H9 (cell line): ENCODE data around the gene SETD1A. TPM values are rescaled to one million over a fixed set of nuclear protein-coding genes. Genes with fewer than 3 reads are reported as not detected.

ENCODE experiments used
- DNase-seq: peaks from one replicate; pipeline ENCODE4 v3.0.0-alpha.2; 2017
- H2AFZ ChIP-seq: one replicate; pipeline ENCODE4 v1.6.1; 2013; ENCODE audit warnings: mild to moderate bottlenecking, low read length, control low read depth, moderate library complexity
- H2AK5ac ChIP-seq: 2 replicates; pipeline ENCODE4 v1.6.1; 2013; ENCODE audit warnings: low read length, control low read depth, mixed read lengths; ENCODE audit not compliant: insufficient read length
- H2BK120ac ChIP-seq: one replicate; pipeline ENCODE4 v1.6.1; 2013; ENCODE audit warnings: low read depth, mild to moderate bottlenecking, low read length, control low read depth, inconsistent platforms; ENCODE audit not compliant: poor library complexity, severe bottlenecking
- H2BK12ac ChIP-seq: 2 replicates; pipeline ENCODE4 v1.6.1; 2013; ENCODE audit warnings: low read length, control low read depth, mixed read lengths, low read depth; ENCODE audit not compliant: insufficient read length
- H2BK15ac ChIP-seq: 2 replicates; pipeline ENCODE4 v1.6.1; 2013; ENCODE audit warnings: low read depth, low read length, control low read depth
- H2BK20ac ChIP-seq: one replicate; pipeline ENCODE4 v1.6.1; 2013; ENCODE audit warnings: low read depth, mild to moderate bottlenecking, low read length, control low read depth, inconsistent platforms; ENCODE audit not compliant: poor library complexity, severe bottlenecking
- H2BK5ac ChIP-seq: 2 replicates; pipeline ENCODE4 v1.6.1; 2013; ENCODE audit warnings: low read length, control low read depth, mixed read lengths; ENCODE audit not compliant: insufficient read length
- H3K14ac ChIP-seq: 2 replicates; pipeline ENCODE4 v1.6.1; 2013; ENCODE audit warnings: low read length, control low read depth; ENCODE audit not compliant: insufficient read depth
- H3K18ac ChIP-seq: 2 replicates; pipeline ENCODE4 v1.6.1; 2013; ENCODE audit warnings: low read depth, mild to moderate bottlenecking, mixed read lengths, low read length, control low read depth; ENCODE audit not compliant: insufficient read length
- H3K23ac ChIP-seq: 2 replicates; pipeline ENCODE4 v1.6.1; 2013; ENCODE audit warnings: low read length, control low read depth, mixed read lengths, low read depth; ENCODE audit not compliant: insufficient read length
- H3K23me2 ChIP-seq: 2 replicates; pipeline ENCODE4 v1.6.1; 2013; ENCODE audit warnings: low read depth, mild to moderate bottlenecking, mixed read lengths, low read length, control low read depth; ENCODE audit not compliant: insufficient read length, poor library complexity, severe bottlenecking
- H3K27ac ChIP-seq: 2 replicates; pipeline ENCODE4 v1.5.1; 2013; ENCODE audit warnings: low read length, control low read depth, mixed read lengths, low read depth; ENCODE audit not compliant: insufficient read length
- H3K27me3 ChIP-seq: 2 replicates; pipeline ENCODE4 v1.6.1; 2013; ENCODE audit warnings: low read length, control low read depth, inconsistent platforms; ENCODE audit not compliant: insufficient read depth
- H3K4ac ChIP-seq: 2 replicates; pipeline ENCODE4 v1.6.1; 2013; ENCODE audit warnings: low read depth, mild to moderate bottlenecking, control low read depth, inconsistent platforms, low read length, moderate library complexity
- H3K4me1 ChIP-seq: 2 replicates; pipeline ENCODE4 v1.6.1; 2013; ENCODE audit warnings: low read length, control low read depth, inconsistent platforms; ENCODE audit not compliant: insufficient read depth
- H3K4me2 ChIP-seq: 2 replicates; pipeline ENCODE4 v1.6.1; 2013; ENCODE audit warnings: low read length, control low read depth, mixed read lengths; ENCODE audit not compliant: insufficient read length, insufficient read depth
- H3K56ac ChIP-seq: 2 replicates; pipeline ENCODE4 v1.6.1; 2013; ENCODE audit warnings: low read depth, mild to moderate bottlenecking, mixed read lengths, low read length, control low read depth; ENCODE audit not compliant: insufficient read length
- H3K79me1 ChIP-seq: 2 replicates; pipeline ENCODE4 v1.6.1; 2013; ENCODE audit warnings: low read depth, mild to moderate bottlenecking, moderate library complexity, low read length, control low read depth, inconsistent platforms; ENCODE audit not compliant: insufficient read depth, poor library complexity, severe bottlenecking
- H3K79me2 ChIP-seq: 2 replicates; pipeline ENCODE4 v1.6.1; 2013; ENCODE audit warnings: low read length, control low read depth, inconsistent platforms; ENCODE audit not compliant: insufficient read depth
- H3K9ac ChIP-seq: 2 replicates; pipeline ENCODE4 v1.6.1; 2013; ENCODE audit warnings: low read length, control low read depth, mixed read lengths; ENCODE audit not compliant: insufficient read length; ENCODE audit errors: extremely low read depth
- H3K9me3 ChIP-seq: one replicate; pipeline ENCODE4 v1.6.1; 2013; ENCODE audit warnings: low read depth, low read length, inconsistent platforms; ENCODE audit not compliant: control insufficient read depth
- H3T11ph ChIP-seq: one replicate; pipeline ENCODE4 v1.6.1; 2013; ENCODE audit warnings: mild to moderate bottlenecking, low read length, control low read depth, inconsistent platforms
- H4K20me1 ChIP-seq: one replicate; pipeline ENCODE4 v1.6.1; 2013; ENCODE audit not compliant: control insufficient read depth, insufficient read length, insufficient read depth
- H4K5ac ChIP-seq: 2 replicates; pipeline ENCODE4 v1.6.1; 2013; ENCODE audit warnings: low read depth, mild to moderate bottlenecking, mixed read lengths, low read length, control low read depth; ENCODE audit not compliant: insufficient read length
- H4K8ac ChIP-seq: replicated peaks from 2 replicates; pipeline ENCODE4 v1.6.1; 2013; ENCODE audit warnings: low read length, control low read depth, mixed read lengths, low read depth; ENCODE audit not compliant: insufficient read length
- H4K91ac ChIP-seq: 2 replicates; pipeline ENCODE4 v1.6.1; 2013; ENCODE audit warnings: low read depth, mild to moderate bottlenecking, moderate library complexity, mixed read lengths, low read length, control low read depth; ENCODE audit not compliant: insufficient read length
- H3K27ac Mint-ChIP-seq, 3 experiments: 2 replicates in 2 of 3; 3 replicates in 1 of 3; pipeline ENCODE4 v1.8.0; 2020 to 2021; ENCODE audit warnings: mixed read lengths in 3 of 3, mild to moderate bottlenecking in 1 of 3, moderate library complexity in 1 of 3
- H3K27me3 Mint-ChIP-seq: 2 replicates; pipeline ENCODE4 v1.8.0; 2021; ENCODE audit warnings: low read depth, mild to moderate bottlenecking, moderate library complexity, mixed read lengths
- H3K36me3 Mint-ChIP-seq, 3 experiments: 2 replicates in 2 of 3; 3 replicates in 1 of 3; pipeline ENCODE4 v1.8.0; 2020 to 2021; ENCODE audit warnings: low read depth in 3 of 3, mixed read lengths in 3 of 3; ENCODE audit not compliant: insufficient read depth in 1 of 3
- H3K4me1 Mint-ChIP-seq, 2 experiments: 2 replicates each; pipeline ENCODE4 v1.8.0; 2020; ENCODE audit warnings: mixed read lengths in 2 of 2
- H3K4me3 Mint-ChIP-seq, 2 experiments: 2 replicates in 1 of 2; 3 replicates in 1 of 2; pipeline ENCODE4 v1.8.0; 2020 to 2021; ENCODE audit warnings: mild to moderate bottlenecking in 2 of 2, mixed read lengths in 2 of 2, moderate library complexity in 1 of 2
- H3K9me3 Mint-ChIP-seq, 2 experiments: 2 replicates in 1 of 2; 3 replicates in 1 of 2; pipeline ENCODE4 v1.8.0; 2020; ENCODE audit warnings: mild to moderate bottlenecking in 2 of 2, mixed read lengths in 2 of 2, moderate library complexity in 1 of 2
- WGBS: extraction: QIAGEN DNeasy Blood & Tissue Kit; methylation state at CpG from one replicate; pipeline ENCODE4 v1.1.7; 2013; ENCODE audit warnings: missing lambda C conversion rate, low lambda C conversion rate, mixed read lengths; ENCODE audit not compliant: insufficient read length; ENCODE audit errors: extremely low coverage; 5-methylcytosine and 5-hydroxymethylcytosine counted together
- total RNA-seq: library from RNA; stranded (reverse); gene quantifications from 2 replicates; pipeline ENCODE4 v1.2.1, GENCODE V29; 2021
- TF ChIP-seq, protein P1 (sequence below): fragments of 200-600 bp; sonication (generic); conservative IDR thresholded peaks from 3 replicates; pipeline ENCODE4 v1.8.0; 2021; ENCODE audit warnings: antibody characterized with exemption, mild to moderate bottlenecking

The SETD1A gene
- total RNA-seq, 1 experiment from 2014 or later: 36.9 TPM

DNA sequence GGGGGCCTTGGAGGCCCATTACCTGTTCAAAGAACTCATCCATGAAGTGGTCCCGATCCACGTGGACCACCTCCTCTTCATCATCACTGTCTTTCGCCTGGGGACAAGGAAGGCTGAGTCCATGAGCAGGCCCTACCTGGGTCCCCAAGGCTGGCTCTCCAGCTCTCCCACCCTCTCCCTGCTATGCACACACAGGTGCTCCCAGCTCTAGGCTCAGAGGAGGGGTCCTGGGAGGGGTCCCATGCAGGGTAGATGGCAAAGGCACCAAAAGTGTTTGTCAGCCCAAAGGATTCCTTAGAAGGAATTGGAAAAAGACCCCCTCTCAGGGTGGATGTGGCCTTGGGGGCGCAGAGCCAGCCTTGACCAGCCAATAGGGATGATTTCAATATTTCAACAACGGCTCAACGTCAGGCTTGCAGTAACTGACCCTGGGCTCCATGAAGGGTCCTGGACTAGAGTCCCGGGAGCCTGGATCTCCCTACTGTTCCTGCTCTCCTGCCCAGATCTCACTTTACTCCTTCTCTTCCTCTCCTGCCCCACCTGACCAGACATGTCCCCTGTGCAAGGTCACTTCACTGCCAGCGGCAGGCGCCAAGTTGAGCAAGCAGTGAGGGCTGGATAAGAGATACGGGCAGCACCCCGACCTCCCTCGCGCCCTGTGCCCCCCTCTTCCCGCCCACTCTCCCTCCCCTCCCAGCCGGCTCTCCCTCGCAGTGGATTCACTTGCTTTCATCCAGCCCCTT, 44.1 kb downstream of the SETD1A start:
- Histone ChIP-seq H3K27me3 (no peaks in the 10 kb centered on the region), H3K14ac (no peak overlapping the region; the same call in 1 of the 2 replicates), H4K20me1 (no peaks in the 10 kb centered on the region), H2BK120ac (no peak overlapping the region), H4K8ac (no peak overlapping the region), H2BK15ac (no peak overlapping the region), H3K18ac (no peak overlapping the region), H2AFZ (no peak overlapping the region), H2BK5ac (no peak overlapping the region), H3K23me2 (peaks cover 8% of the 10 kb centered on the region), H3K4me2 (no peak overlapping the region), H4K5ac (no peak overlapping the region), H4K91ac (no peak overlapping the region), H3K4ac (no peak overlapping the region), H2BK12ac (no peak overlapping the region), H2AK5ac (no peak overlapping the region), H3T11ph (no peak overlapping the region), H3K9ac (no peak overlapping the region), H3K79me1 (no peaks in the 10 kb centered on the region), H3K27ac (no peak overlapping the region), H3K79me2 (no peaks in the 10 kb centered on the region; the same call in 1 of the 2 replicates), H3K9me3 (no peaks in the 10 kb centered on the region), H2BK20ac (no peak overlapping the region), H3K56ac (no peak overlapping the region), H3K23ac (no peak overlapping the region), H3K4me1 (no peaks in the 10 kb centered on the region)
- peaks cover 18 to 26% of the 10 kb centered on the region in 2 experiments for H3K4me1 Mint-ChIP-seq
- H3K27ac Mint-ChIP-seq: peak overlapping the region in 2 of 3 experiments; percentile 30 to 85; a peak in 2 of 7 replicates
- no peak overlapping the region for H3K4me3 Mint-ChIP-seq
- 0 out of 7 replicates have a peak, but pooled peaks cover 0 to 3% (median 0%) of the 10 kb centered on the region in 3 experiments for H3K36me3 Mint-ChIP-seq
- H3K9me3 Mint-ChIP-seq: no peaks in the 10 kb centered on the region
- no peak for DNase-seq
- no CpG with 5 or more reads among the region's 16 CpGs for WGBS
- TF ChIP-seq, protein P1, sequence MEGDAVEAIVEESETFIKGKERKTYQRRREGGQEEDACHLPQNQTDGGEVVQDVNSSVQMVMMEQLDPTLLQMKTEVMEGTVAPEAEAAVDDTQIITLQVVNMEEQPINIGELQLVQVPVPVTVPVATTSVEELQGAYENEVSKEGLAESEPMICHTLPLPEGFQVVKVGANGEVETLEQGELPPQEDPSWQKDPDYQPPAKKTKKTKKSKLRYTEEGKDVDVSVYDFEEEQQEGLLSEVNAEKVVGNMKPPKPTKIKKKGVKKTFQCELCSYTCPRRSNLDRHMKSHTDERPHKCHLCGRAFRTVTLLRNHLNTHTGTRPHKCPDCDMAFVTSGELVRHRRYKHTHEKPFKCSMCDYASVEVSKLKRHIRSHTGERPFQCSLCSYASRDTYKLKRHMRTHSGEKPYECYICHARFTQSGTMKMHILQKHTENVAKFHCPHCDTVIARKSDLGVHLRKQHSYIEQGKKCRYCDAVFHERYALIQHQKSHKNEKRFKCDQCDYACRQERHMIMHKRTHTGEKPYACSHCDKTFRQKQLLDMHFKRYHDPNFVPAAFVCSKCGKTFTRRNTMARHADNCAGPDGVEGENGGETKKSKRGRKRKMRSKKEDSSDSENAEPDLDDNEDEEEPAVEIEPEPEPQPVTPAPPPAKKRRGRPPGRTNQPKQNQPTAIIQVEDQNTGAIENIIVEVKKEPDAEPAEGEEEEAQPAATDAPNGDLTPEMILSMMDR: no peak
- H3K27me3 Mint-ChIP-seq: peaks cover 6% of the 10 kb centered on the region; the same call in 1 of the 2 replicates
